Neuronal stem cell (in vitro differentiated cells): ENCODE results near the gene REV1.

Source experiments
- DNase-seq: peaks from one replicate; pipeline ENCODE4 v3.0.0-alpha.2; 2013; ENCODE audit warnings: low spot score
- H2AFZ ChIP-seq: one replicate; pipeline ENCODE4 v1.6.1; 2013; ENCODE audit warnings: mild to moderate bottlenecking, low read length, inconsistent platforms
- H2AK5ac ChIP-seq: 2 replicates; pipeline ENCODE4 v1.6.1; 2013; ENCODE audit warnings: low read depth, mild to moderate bottlenecking, inconsistent platforms, low read length, moderate library complexity, mixed read lengths
- H2BK120ac ChIP-seq: 2 replicates; pipeline ENCODE4 v1.6.1; 2013; ENCODE audit warnings: low read depth, mild to moderate bottlenecking, inconsistent platforms, low read length, moderate library complexity, mixed read lengths
- H2BK12ac ChIP-seq: one replicate; pipeline ENCODE4 v1.6.1; 2013; ENCODE audit warnings: low read length, inconsistent platforms
- H2BK15ac ChIP-seq: 2 replicates; pipeline ENCODE4 v1.6.1; 2013; ENCODE audit warnings: mild to moderate bottlenecking, low read length, inconsistent platforms, mixed read lengths
- H2BK5ac ChIP-seq: one replicate; pipeline ENCODE4 v1.6.1; 2013; ENCODE audit warnings: inconsistent platforms, mild to moderate bottlenecking, low read length, moderate library complexity
- H3K14ac ChIP-seq: one replicate; pipeline ENCODE4 v1.6.1; 2013; ENCODE audit warnings: low read length, inconsistent platforms
- H3K18ac ChIP-seq: 2 replicates; pipeline ENCODE4 v1.6.1; 2013; ENCODE audit warnings: low read length, inconsistent platforms
- H3K23ac ChIP-seq: 2 replicates; pipeline ENCODE4 v1.6.1; 2013; ENCODE audit warnings: low read depth, mild to moderate bottlenecking, mixed read lengths, low read length, inconsistent platforms; ENCODE audit not compliant: poor library complexity
- H3K27ac ChIP-seq: replicated peaks from 3 replicates; pipeline ENCODE4 v1.5.1; 2013; ENCODE audit warnings: low read length, inconsistent platforms
- H3K27me3 ChIP-seq, 3 experiments: 2 replicates each; pipeline ENCODE4 v1.6.1; 2013; ENCODE audit warnings: low read length in 3 of 3, mild to moderate bottlenecking in 2 of 3, inconsistent platforms in 1 of 3, low read depth in 1 of 3, mixed read lengths in 1 of 3, moderate library complexity in 1 of 3; ENCODE audit not compliant: control insufficient read depth in 3 of 3, insufficient read depth in 3 of 3
- H3K36me3 ChIP-seq, 2 donors: replicated peaks in 1 of 2; 2 replicates each; pipeline ENCODE4 v1.6.1; 2013; ENCODE audit warnings: low read length in 2 of 2; ENCODE audit not compliant: control insufficient read depth in 2 of 2, insufficient read depth in 2 of 2
- H3K4ac ChIP-seq: 2 replicates; pipeline ENCODE4 v1.6.1; 2013; ENCODE audit warnings: inconsistent platforms, mild to moderate bottlenecking, low read length, moderate library complexity
- H3K4me1 ChIP-seq, 2 donors: 1 replicate in 1 of 2; 2 replicates in 1 of 2; pipeline ENCODE4 v1.6.1; 2013; ENCODE audit warnings: low read length in 2 of 2, low read depth in 1 of 2; ENCODE audit not compliant: control insufficient read depth in 2 of 2, insufficient read depth in 1 of 2
- H3K4me2 ChIP-seq: one replicate; pipeline ENCODE4 v1.6.1; 2013; ENCODE audit warnings: mild to moderate bottlenecking, low read length, inconsistent platforms; ENCODE audit not compliant: insufficient read depth, poor library complexity, severe bottlenecking
- H3K4me3 ChIP-seq, 2 donors: 2 replicates each; pipeline ENCODE4 v1.5.1; 2013; ENCODE audit warnings: low read length in 2 of 2, mild to moderate bottlenecking in 2 of 2, inconsistent platforms in 1 of 2, moderate library complexity in 1 of 2
- H3K79me1 ChIP-seq: one replicate; pipeline ENCODE4 v1.6.1; 2013; ENCODE audit warnings: low read depth, mild to moderate bottlenecking, inconsistent platforms, low read length, moderate library complexity
- H3K9ac ChIP-seq: one replicate; pipeline ENCODE4 v1.6.1; 2013; ENCODE audit warnings: mild to moderate bottlenecking, low read depth, low read length, inconsistent platforms; ENCODE audit not compliant: poor library complexity
- H3K9me3 ChIP-seq, 2 donors: replicated peaks in 1 of 2; 2 replicates each; pipeline versions ENCODE3 to v1.6.1; 2013; ENCODE audit warnings: low read length in 2 of 2, mild to moderate bottlenecking in 2 of 2, inconsistent platforms in 1 of 2, low read depth in 1 of 2, mixed read lengths in 1 of 2, moderate library complexity in 1 of 2; ENCODE audit not compliant: control insufficient read depth in 2 of 2, insufficient read depth in 1 of 2
- H4K8ac ChIP-seq: one replicate; pipeline ENCODE4 v1.6.1; 2013; ENCODE audit warnings: low read depth, mild to moderate bottlenecking, inconsistent platforms, low read length, moderate library complexity
- H4K91ac ChIP-seq: one replicate; pipeline ENCODE4 v1.6.1; 2013; ENCODE audit warnings: low read length, low read depth, mild to moderate bottlenecking, inconsistent platforms; ENCODE audit not compliant: poor library complexity
- WGBS, 2 donors: extraction: QIAGEN DNeasy Blood & Tissue Kit; methylation state at CpG; one replicate each; pipeline ENCODE4 v1.1.7; 2013; ENCODE audit warnings: missing lambda C conversion rate in 2 of 2, mixed read lengths in 1 of 2; ENCODE audit not compliant: insufficient read length in 2 of 2, insufficient replicate concordance in 1 of 2; ENCODE audit errors: extremely low coverage in 2 of 2; 5-methylcytosine and 5-hydroxymethylcytosine counted together

The REV1 gene

DNA sequence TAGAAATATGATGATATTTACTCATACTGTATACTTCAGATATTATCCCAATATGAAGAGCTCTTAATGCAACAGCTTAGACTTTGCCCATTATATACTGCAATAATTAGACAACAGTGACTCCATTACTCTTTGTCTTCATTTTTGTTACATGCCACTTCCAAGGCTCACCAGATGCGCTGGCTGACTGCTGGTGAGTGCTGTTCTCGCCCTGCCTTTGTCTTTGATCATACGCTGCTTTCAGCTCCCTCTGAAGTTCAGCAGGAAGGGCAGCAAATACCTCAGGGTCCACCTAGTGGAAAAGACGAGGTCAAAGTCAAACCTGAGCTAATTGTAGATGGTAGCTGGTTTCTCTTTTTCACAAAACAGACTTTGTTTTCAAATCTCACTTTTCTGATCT lies 86.3 kb downstream of the REV1 start:
- no peak overlapping the region for H4K91ac ChIP-seq
- no peak overlapping the region for H2AFZ ChIP-seq
- peaks cover 33 to 100% of the 10 kb centered on the region in 2 donors for H3K36me3 ChIP-seq
- H3K4me3 ChIP-seq = no peak overlapping the region
- no peak overlapping the region for H3K27ac ChIP-seq
- H2AK5ac ChIP-seq = no peak overlapping the region
- H3K27me3 ChIP-seq = no peaks in the 10 kb centered on the region
- H3K14ac ChIP-seq = no peak overlapping the region
- no peak overlapping the region for H2BK5ac ChIP-seq
- no peak overlapping the region for H2BK15ac ChIP-seq
- H3K9ac ChIP-seq = no peak overlapping the region
- no peaks in the 10 kb centered on the region for H3K79me1 ChIP-seq
- H2BK12ac ChIP-seq = no peak overlapping the region
- no peak overlapping the region for H3K23ac ChIP-seq
- H3K4me2 ChIP-seq = no peak overlapping the region
- H4K8ac ChIP-seq = no peak overlapping the region
- H3K18ac ChIP-seq = no peak overlapping the region
- DNase-seq = no peak
- no CpG with 5 or more reads among the region's 4 CpGs for WGBS, 2 donors
- no peaks in the 10 kb centered on the region for H3K9me3 ChIP-seq
- no peak overlapping the region for H2BK120ac ChIP-seq
- H3K4me1 ChIP-seq = peaks cover 0 to 3% of the 10 kb centered on the region in 2 donors
- H3K4ac ChIP-seq = no peak overlapping the region

DNA sequence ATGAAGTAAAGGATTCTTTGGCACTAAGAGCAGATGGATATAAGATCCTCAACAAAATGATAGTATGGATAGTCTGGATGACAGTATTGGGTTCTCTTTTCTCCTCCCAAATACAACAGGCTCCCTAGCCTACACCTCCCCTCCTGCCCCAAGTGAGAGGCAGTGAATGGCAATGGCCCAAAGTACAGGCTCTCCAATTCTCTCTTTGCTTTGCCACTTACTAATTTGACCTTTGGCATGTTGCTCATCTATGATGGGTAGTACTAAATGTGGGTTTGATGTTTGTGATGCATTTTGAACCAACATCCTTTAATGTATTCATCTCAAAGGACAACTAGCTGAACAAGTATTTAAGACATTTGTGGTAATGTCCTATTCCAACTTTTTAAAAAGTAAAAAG lies 86.7 kb downstream of the REV1 start:
- no peak overlapping the region for H3K23ac ChIP-seq
- no peak overlapping the region for H3K27ac ChIP-seq
- peaks cover 0 to 3% of the 10 kb centered on the region in 2 donors for H3K4me1 ChIP-seq
- no peaks in the 10 kb centered on the region for H3K79me1 ChIP-seq
- no peak overlapping the region for H2AFZ ChIP-seq
- H2BK5ac ChIP-seq = no peak overlapping the region
- no peak overlapping the region for H4K8ac ChIP-seq
- H3K4ac ChIP-seq = no peak overlapping the region
- peaks cover 36 to 100% of the 10 kb centered on the region in 2 donors for H3K36me3 ChIP-seq
- H2BK120ac ChIP-seq = no peak overlapping the region
- H2BK15ac ChIP-seq = no peak overlapping the region
- no peak overlapping the region for H3K9ac ChIP-seq
- H3K4me2 ChIP-seq = no peak overlapping the region
- H2BK12ac ChIP-seq = no peak overlapping the region
- H4K91ac ChIP-seq = no peak overlapping the region
- no peaks in the 10 kb centered on the region for H3K27me3 ChIP-seq
- no peak overlapping the region for H2AK5ac ChIP-seq
- no peak overlapping the region for H3K4me3 ChIP-seq
- H3K18ac ChIP-seq = no peak overlapping the region
- no peak for DNase-seq
- no peak overlapping the region for H3K14ac ChIP-seq
- H3K9me3 ChIP-seq = no peaks in the 10 kb centered on the region

DNA sequence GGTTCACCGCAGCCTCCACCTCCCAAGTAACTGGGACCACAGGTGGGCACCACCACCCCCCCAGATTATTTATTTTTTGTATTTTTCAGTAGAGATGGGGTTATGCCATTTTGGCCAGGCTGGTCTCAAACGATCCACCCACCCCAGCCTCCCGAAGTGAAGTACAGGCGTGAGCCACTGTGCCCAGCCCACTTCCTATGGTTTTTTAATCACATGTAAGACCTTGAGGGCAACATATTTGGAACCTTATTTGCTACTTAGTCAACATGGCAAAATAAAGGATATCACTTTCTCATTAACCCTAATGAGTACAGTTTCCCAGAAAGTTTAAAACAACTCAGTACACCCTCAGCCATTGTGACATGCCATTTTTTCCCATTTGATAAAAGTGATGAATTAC lies 88.0 kb downstream of the REV1 start:
- Histone ChIP-seq H2AK5ac (no peak overlapping the region), H3K36me3 (peaks cover 43 to 100% of the 10 kb centered on the region in 2 donors), H3K4me2 (no peak overlapping the region), H3K23ac (no peak overlapping the region), H3K9ac (no peak overlapping the region), H3K27me3 (no peaks in the 10 kb centered on the region), H2BK12ac (no peak overlapping the region), H4K8ac (no peak overlapping the region), H3K79me1 (no peaks in the 10 kb centered on the region), H3K9me3 (no peaks in the 10 kb centered on the region), H2BK5ac (no peak overlapping the region), H3K4me3 (no peak overlapping the region), H3K4me1 (peaks cover 0 to 3% of the 10 kb centered on the region in 2 donors), H2AFZ (no peak overlapping the region), H2BK15ac (no peak overlapping the region), H2BK120ac (no peak overlapping the region), H3K18ac (no peak overlapping the region), H3K14ac (no peak overlapping the region), H4K91ac (no peak overlapping the region), H3K27ac (no peak overlapping the region), H3K4ac (no peak overlapping the region)
- no CpG with 5 or more reads among the region's 4 CpGs for WGBS, 2 donors
- no peak for DNase-seq

DNA sequence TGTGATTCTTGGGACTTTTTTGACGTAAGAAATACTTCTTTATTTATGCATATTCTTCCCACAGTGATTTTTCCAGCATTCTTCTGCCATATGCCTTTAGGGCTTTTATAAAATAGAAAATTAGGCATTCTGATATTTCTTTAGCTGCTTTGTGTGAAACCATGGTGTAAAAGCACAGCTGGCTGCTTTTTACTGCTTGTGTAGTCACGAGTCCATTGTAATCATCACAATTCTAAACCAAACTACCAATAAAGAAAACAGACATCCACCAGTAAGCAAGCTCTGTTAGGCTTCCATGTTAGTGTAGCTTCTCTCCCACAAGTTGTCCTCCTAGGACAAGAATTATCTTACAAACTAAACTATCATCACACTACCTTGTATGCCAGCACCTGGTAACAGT lies 90.0 kb downstream of the REV1 start:
- DNase-seq = no peak
- WGBS, 2 donors = no CpG with 5 or more reads among the region's 2 CpGs
- H2BK5ac ChIP-seq = no peak overlapping the region
- no peak overlapping the region for H3K14ac ChIP-seq
- H3K23ac ChIP-seq = no peak overlapping the region
- H3K4me2 ChIP-seq = no peak overlapping the region
- H2BK120ac ChIP-seq = no peak overlapping the region
- H3K9me3 ChIP-seq = no peaks in the 10 kb centered on the region
- peaks cover 0 to 3% of the 10 kb centered on the region in 2 donors for H3K4me1 ChIP-seq
- H3K9ac ChIP-seq = no peak overlapping the region
- H3K4ac ChIP-seq = no peak overlapping the region
- no peak overlapping the region for H2BK12ac ChIP-seq
- H3K27ac ChIP-seq = no peak overlapping the region
- H4K8ac ChIP-seq = no peak overlapping the region
- H4K91ac ChIP-seq = no peak overlapping the region
- no peak overlapping the region for H3K4me3 ChIP-seq
- H2AK5ac ChIP-seq = no peak overlapping the region
- no peaks in the 10 kb centered on the region for H3K79me1 ChIP-seq
- no peak overlapping the region for H2BK15ac ChIP-seq
- H3K36me3 ChIP-seq = peaks cover 49 to 99% of the 10 kb centered on the region in 2 donors
- H3K18ac ChIP-seq = no peak overlapping the region
- H2AFZ ChIP-seq = no peak overlapping the region
- H3K27me3 ChIP-seq = no peaks in the 10 kb centered on the region
